ENCODE data around the gene LBHD1.
"Not testable (repeated sequence)": the region's sequence is repeated elsewhere in the genome, so short reads cannot be mapped to it uniquely, and the experiment has no call there.

The LBHD1 gene

DNA sequence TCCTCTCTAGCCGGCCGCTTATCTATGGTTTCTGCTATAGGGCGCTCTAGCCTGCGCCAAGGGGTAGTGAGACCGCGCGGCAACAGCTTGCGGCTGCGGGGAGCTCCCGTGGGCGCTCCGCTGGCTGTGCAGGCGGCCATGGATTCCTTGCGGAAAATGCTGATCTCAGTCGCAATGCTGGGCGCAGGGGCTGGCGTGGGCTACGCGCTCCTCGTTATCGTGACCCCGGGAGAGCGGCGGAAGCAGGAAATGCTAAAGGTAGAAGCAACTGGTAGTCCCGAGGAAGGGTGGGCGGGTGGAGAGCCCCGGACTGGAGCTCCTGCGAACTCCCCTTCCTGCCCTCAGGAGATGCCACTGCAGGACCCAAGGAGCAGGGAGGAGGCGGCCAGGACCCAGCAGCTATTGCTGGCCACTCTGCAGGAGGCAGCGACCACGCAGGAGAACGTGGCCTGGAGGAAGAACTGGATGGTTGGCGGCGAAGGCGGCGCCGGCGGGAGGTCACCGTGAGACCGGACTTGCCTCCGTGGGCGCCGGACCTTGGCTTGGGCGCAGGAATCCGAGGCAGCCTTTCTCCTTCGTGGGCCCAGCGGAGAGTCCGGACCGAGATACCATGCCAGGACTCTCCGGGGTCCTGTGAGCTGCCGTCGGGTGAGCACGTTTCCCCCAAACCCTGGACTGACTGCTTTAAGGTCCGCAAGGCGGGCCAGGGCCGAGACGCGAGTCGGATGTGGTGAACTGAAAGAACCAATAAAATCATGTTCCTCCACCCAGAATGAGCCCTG, at the start of gene LBHD1, which contains the start of gene UQCC3:
TSS of gene LBHD1 (minus strand) at position 660 of the 782 bp plus-strand sequence. CDS start 2,236 bp downstream, outside the sequence.
TSS of gene UQCC3 (plus strand) at position 66 of the 782 bp plus-strand sequence. CDS start at position 139, 73 bp downstream.
- DNase-seq: peak; percentile 75 to 84

DNA sequence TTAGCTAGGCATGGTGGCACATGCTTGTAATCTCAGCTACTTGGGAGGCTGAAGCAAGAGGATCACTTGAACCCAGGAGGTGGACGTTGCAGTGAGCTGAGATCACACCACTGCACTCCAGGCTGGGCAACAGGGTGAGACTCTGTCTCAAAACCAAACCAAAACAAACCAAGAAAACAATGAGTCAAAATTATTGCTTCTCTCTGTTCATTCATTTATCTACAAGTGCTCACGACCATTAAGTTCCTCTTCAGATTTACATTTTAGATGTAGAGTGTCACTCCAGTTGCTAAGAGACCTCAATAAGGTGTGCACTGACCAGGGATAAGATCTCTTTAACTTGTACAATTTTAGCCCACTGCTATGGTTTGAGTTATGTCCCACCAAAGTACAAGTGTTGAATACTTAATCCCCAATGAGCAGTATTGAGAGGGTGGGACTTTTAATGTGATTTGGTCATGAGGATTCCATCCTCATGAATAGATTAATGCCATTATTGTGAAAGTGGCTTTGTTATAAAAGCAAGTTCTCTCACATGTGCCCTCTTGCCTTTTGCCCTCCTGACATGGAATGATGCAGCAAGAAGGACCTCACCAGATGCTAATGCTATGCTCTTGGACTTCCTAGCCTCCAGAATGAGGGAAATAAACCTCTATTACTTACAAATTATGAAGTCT, 47.4 kb upstream of the LBHD1 start:
- no peak for DNase-seq

DNA sequence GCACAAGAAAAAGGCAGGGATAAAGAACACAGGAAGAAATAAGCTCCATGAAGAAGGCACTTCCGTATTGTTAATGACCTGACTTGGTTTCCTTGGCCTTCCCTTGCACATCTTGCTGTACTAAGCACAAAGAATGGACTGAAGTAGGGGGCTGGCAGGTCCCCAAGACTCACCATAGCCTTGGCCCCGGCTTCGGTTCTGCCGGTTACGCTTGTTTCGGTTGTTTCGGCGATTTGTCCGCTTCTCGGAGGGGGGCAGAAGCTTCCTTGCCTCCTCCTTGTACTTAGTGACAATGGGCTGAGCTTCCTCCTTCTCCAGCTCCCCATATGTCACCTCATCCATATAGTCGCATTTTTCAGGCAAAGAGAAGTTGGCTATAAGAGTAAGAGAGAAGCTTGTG, 44.7 kb upstream of the LBHD1 start:
- no peak for DNase-seq

DNA sequence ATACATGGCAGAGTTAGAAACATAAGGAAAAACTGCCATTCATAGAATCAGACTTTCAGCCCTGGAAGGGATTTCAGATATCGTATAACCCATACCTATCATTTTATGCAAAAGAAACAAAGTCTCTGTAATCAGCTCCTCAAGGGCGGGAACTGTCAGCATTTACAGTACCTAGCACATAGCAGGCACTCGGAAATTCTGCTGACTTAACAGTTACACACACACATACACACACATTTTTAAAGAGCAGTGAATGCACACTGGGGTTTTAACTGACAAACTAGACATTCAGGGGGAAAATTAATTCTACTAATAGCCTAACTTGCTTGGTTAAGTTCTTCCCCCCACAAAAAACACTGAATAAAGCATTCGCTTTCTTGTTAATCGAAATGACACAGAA, 44.1 kb upstream of the LBHD1 start:
- DNase-seq: no peak

DNA sequence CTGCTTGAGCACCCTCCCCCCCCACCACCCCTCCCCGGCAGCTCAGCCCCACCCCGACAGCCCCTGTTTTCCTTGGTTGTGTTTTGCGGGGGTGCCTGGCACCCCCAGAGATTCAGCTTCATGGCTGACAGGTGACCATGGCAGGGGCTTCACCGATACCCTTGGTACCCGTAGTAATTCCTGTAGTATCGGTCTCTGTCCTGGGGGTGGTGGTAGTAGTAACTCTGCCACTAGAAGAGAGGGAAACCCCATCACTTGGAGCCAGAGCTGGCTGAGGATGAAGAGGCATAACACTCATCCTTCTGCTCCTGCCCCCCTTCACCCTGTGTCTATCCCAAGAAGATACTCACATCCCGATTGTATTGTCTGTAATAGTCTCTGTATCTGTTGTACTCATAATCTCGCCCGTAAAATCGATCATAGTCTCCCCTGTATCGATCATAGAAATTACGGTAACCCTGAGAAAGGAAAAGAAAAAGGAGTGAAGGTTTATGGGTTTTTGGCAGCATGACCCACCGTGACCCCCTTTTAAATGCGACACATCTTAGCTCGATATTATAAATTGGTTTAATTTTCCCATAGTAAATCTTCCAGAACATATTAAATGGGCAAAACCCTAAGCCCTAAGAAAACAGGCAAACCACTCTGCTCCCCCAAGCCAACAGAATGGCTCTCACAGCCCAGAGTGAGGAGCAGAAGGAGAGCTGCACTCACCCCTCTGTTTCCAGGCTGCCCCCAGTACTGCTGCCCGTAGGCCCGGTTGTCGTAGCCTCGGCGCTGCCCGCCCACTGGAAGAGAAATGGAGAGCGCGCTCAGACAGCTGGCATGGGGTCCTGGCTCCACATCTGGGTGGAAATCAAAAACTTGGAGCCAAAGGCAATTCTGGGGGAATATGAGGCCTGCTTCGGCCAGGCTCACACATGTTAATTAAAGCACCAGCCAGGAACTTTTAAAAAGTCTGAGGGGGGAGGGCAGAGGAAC, 43.4 kb upstream of the LBHD1 start:
- no peak for DNase-seq

DNA sequence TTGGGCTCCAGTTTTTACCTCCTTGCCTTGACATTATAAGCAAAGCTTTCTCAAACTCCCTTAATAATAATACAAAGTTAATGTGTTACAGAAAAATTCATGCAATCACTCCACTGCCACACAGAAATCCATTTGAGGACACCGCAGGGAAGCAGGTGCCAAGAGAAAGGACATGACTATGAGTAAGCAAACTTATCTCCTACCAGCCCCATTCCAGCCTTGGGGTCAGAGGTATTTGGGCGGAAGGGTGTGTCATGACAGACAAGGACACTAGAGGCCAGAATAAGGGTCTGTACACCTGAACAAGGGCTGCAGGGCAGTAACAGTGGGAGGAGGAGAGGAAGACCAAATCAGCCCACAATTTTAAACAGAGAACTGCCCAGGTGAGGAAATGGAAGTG, 41.3 kb upstream of the LBHD1 start:
- DNase-seq: no peak

DNA sequence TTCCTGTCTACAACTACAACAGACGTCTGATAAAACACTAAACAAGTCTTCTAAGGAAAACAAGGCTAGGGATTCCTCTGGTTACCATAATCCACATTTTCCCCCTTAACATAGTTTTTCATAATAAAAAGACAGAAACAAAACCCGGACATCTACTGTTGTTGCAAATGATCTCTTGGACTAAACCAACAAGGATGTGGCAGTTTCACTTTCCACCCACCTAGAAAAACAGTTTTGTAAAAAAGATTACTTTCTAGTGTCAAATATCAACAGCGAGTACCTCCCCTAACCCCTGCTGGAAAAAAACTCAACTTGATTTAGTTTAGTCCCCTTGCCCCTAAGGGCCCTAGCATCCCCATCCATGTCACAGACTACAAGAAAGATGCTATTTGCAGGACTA, 40.8 kb upstream of the LBHD1 start:
- DNase-seq: no peak

DNA sequence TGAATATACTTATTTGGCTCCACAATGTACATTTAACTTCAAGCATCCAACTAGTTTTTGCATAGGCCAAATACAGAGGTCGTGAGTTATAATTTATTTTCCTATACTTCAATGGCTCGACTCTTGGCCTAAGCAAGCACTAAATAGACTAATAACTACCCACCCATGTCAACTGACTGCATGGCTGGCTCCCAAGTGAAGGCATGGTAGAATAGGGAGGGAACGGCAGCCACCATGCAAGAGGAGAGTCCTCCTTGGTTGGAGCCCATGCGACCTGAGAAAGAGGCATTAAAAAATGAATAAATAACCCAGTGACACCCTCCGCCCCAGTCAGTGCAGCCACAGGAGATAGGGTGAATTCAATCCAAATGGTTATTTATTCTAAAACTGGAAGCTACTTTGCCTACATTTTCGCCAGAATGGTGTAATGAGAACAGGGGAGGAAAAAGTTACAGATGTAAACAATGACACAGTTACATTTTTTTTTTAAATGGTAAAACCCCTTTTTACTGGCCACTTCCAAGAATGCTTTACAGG, 40.3 kb upstream of the LBHD1 start:
- no peak for DNase-seq

DNA sequence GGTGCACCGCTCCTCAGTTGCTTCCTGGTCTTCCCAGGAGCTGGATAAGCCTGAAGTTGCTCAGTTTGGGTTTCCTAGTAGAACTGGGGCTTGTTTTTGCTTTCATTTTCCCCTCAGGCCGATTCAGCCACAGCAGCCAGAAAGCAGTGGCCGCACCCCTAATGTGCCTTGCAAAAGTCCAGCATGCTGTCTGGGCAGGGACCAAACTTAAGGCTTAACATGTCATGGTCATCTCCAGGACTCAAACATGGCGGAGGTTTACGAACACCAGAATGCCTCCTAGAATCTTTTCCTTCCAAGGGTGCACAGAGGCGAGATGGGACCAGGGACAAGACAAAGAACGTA, 37.9 kb upstream of the LBHD1 start:
- DNase-seq: no peak

DNA sequence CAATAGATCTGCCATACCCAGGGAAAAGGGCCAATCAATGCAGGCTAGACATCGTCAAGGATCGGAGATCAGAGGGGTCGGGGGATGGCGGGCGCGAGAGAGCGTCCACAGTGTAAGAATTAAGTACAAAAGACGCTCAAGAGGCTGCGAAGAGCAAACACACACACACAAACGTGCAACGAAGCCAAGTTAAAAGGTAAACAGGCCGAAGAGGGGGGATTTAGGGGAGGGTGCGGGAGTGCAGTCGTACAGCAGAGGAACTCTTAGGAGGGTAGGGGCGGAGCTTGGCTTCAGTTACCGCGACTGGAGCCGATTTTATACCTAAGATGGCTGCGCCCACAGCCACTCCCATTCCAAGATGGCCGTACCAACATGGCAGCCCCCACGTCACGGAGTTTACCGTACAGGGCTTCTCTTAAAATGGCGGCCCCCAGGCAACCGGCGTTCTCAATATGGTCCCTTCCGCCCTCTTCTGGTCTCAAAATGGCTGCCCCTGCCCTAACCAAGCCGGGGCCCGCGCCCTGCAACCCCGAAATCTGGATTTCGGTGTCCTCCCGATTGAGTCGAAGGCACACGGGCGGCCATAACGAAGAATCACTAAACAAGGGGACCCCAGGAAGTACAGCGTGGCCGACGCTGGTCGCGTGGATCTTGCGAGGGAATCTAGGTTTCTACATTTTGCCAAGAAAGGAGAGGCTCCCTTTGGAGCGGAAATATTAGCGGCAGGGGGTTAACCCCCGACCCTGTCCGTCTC, 37.4 kb upstream of the LBHD1 start:
- peak; percentile 98 for DNase-seq

DNA sequence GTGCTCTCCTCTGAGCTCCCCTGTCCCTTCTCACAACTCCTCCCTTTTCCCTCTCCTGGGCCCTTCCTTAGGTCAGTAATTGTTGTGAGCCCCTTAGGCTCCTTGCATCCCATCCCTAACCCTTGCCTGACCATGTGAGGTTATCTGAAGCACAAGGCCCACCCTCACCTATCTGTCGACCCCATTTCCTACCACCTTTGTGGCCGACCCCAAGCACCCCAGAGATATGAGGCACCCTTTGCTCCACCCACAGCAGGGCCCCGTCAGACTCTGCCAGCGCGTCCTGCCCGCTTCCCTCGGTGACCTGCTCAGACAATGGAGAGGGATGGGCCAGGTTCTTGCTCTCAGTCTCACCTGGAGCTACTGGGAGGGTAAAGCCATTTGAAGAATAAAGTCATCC, 36.7 kb upstream of the LBHD1 start:
- peak; percentile 48 to 56 for DNase-seq

DNA sequence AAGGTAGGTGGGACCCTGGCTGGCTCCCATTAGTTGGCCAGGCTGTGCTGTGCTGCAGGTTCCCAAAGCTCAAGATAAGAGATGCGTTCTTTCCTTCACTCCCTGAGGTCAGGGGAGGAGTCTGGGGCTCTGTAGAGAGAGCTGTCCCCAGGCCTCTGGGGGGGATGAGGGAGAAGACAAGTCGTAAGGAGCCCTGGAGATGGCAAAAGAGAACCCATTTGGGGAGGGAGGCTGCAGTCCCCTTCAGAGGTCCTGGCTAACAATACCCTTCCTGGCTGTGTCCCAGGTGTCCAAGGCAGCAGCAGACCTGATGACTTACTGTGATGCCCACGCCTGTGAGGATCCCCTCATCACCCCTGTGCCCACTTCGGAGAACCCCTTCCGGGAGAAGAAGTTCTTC, 36.3 kb upstream of the LBHD1 start:
- DNase-seq: no peak

DNA sequence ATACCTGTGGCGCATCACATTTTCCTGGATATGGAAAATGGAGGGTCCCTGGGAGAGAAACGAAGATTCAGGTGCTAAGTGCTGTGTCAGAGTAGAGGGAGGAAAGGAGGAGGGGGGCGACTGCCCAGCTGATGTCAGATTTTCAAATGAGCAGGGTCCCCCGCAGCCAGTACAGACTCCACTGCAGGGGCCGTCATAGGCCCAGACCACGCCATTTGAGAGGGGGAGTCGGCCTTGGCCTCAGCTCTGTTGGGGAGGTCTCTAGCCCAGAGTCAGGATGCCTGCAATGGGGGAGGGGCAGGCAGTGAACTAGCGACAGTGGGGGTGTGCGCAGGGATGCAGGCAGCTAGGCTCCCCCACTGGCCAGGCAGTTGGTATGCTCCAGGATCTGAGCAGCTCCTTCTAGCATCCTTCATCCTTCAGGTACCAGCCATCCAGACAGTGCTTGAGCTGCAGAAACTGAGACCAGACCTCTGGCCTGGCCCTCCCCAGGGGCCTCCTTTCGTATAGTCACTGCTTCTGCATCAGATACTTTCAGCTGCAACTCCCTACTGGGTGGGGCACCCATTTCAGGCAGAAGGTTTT, 35.3 kb upstream of the LBHD1 start, which contains the start of the genes BSCL2 and GNG3:
TSS of gene BSCL2 (minus strand) at position 148 of the 585 bp plus-strand sequence. CDS start 229 bp downstream, outside the sequence.
TSS of gene GNG3 (plus strand) at position 400 of the 585 bp plus-strand sequence. CDS start 620 bp downstream, outside the sequence.
- DNase-seq: no peak

DNA sequence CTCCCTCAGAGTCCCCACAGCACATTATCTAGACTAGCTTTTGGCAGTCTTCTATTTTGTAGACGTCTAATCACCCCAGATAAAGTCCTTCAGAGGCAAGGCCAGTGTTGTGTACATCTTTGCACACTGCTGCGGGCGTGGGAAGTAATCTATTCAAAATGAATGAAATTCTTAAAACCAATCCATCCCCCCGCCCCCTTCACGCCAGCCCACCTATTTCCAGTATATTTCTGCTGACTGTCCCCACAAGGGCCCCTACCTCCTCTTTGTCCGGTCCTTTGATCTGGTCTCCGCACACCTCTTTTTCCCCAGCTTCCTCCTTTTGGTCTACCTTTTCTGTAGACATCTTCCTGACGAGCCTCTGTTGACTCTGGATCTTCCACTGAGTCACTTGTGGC, 34.8 kb upstream of the LBHD1 start:
- DNase-seq: no peak

DNA sequence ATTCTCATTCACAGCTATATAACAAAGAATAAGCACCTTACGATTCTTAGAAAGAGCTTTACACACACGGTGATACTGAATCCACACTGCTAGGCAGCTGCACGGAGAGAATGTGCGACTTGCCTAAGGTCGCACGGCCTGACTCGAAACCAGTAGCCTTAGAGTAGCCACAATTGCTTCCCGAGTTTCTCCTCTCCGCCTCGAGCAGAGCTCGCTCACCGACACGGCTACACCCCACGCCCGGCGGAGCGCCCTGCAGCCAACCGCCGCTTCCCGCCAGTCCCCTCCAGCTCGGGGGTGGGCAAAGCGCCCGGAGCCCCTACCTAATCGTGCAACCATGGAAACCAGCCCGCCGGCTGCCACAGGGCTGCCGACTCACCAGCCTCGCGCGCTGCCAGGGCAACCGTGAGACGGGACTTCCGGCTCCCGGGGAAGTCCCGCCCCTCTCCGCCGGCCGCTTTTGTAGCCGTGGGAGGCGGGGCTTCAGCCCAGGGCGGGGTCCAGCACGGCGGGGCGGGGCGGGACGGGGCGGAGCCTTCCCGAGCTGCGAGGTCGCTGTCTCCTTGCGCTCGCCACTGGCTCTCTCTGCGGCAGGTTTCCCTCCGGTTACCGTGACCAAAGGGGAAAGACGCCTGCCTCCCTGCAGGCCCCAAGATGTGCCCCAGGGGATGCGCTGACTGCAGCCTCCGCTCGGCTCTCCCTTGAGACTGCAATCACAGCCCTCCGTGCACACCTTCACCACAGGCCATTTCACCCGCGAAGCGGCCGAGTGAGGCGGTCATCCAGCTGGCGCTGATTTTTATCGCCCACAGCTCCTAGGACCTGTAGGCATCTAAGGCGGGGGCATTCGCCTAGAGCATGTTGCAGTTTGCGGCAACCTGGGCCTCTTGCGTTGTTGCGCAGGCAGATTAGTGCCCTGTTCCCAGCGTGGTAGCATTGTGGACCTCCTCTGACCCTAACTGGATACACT, 34.1 kb upstream of the LBHD1 start:
- peak; percentile 94 for DNase-seq

DNA sequence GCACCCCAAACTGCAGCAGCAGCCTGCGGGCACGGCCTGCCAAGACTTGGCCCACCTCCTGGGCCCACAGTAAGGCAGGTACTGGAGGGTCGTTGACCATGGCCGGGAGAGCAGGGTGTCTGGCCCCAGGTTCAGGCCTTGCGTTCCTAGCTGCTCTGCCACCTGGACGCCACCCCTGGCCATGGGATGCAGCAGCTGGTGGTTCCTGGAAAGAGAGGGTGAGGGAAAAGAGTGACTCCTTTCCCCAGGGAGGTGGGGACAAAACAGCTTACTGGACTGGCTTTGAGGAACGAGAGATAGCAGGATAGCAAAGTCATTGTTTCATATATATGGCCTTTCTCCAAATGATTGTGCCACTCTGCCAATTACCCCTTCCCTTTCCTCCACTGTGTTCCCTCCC, 33.3 kb upstream of the LBHD1 start:
- no peak for DNase-seq

DNA sequence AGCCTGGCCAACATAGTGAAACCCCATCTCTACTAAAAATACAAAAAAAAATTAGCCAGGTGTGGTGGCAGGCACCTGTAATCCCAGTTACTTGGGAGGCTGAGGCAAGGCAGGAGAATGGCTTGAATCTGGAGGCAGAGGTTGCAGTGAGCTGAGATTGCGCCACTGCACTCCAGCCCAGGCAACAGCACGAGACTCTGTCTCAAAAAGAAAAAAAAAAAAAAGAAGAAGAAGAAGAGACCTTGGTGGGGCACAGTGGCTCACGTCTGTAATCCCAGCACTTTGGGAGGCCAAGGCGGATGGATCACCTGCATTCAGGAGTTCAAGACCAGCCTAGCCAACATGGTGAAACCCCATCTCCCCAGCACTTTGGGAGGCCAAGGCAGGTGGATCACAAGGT, 31.9 kb upstream of the LBHD1 start:
- DNase-seq: not testable (repeated sequence)

DNA sequence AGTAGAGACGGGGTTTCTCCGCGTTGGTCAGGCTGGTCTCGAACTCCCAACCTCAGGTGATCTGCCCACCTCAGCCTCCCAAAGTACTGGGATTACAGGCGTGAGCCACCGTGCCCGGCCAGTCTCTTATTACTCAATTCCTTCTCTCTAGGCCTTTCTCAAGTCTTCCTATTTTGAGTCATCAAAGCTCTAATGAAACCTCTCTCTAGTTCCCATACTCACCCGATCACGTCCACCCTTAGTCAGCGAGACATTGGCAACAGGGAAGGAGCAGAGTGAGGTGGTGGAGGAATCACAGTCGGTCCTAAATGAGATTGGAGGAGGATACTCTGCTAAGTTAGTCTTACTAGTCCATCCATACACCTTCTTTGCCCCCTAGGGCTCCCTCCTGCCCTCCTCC, 30.2 kb upstream of the LBHD1 start:
- DNase-seq: peak in 1 of 2 donors; percentile 36

DNA sequence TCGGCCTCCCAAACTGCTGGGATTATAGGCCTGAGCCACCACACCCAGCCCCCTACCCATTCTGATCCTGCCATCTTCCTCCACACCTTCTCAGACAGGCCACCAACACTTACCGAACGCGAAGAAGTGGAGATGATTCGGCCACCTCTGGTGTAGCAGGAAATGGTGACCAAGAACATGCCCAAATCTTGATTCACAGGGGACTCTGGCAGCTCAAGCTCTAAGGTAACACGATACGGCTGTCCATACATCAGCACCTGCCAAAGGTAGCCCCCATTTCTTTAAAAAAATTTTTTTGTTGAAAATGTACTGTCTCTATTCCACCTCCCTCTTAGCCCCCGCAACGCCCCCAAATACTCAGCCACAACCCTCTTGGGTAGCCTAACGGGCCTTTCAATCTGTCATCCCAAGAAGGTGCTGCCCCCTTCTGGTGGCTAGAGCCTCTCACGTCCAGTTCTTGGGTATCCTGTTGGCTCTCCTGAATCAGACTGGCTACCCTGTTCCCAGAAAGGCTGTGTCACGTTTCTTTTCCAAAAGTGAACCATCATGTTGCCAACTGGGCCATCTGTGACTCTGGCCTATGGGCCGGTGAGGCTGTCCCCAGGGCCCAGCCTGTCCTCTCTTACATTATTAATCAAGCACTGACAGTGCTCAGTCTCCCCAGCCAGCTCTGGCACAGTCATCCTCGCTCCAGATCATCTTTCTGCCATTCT, 22.5 kb upstream of the LBHD1 start:
- DNase-seq: peak; percentile 78 to 83

Measured in CD4-positive, alpha-beta T cell treated with Interleukin-1 beta for 1 hour (primary cell).